22Rv1 (cell line): ENCODE data around the gene GATA2.

Source experiments
- CTCF ChIP-seq: fragments of 450-650 bp; IDR thresholded peaks from 2 replicates; pipeline ENCODE4 v1.5.1; 2017; ENCODE audit warnings: mild to moderate bottlenecking
- ZFX ChIP-seq: fragments of 450-650 bp; IDR thresholded peaks from 2 replicates; pipeline ENCODE4 v1.6.1; 2017; ENCODE audit warnings: antibody characterized with exemption, borderline replicate concordance

- no peak for TF ChIP-seq CTCF
- TF ChIP-seq ZFX, result no peak
Observed at GRCh38 chr3:128429751-128430150, 63.2 kb downstream of the GATA2 start.
